ENCODE measurements around the gene GPR55. TPM values are rescaled to one million over a fixed set of nuclear protein-coding genes. Genes with fewer than 3 reads are reported as not detected.
A peak's percentile ranks its signal among the peaks of the same experiment; 100 is the strongest.

GPR55 gene
- total RNA-seq, 1 experiment from 2014 or later, result not detected

- Mint-ChIP-seq H3K9me3 (ENCODE audit: unreplicated experiment) (no peaks in the 10 kb centered on the region), H3K27ac (ENCODE audit: low read depth, unreplicated experiment) (no peak overlapping the region), H3K27me3 (ENCODE audit: insufficient read depth, unreplicated experiment) (peaks cover 16% of the 10 kb centered on the region), H3K4me1 (ENCODE audit: insufficient read depth, unreplicated experiment) (peaks cover 15% of the 10 kb centered on the region), H3K36me3 (ENCODE audit: insufficient read depth, unreplicated experiment) (no peaks in the 10 kb centered on the region), H3K4me3 (ENCODE audit: unreplicated experiment) (no peak overlapping the region)
- CTCF ChIA-PET, result interaction anchor here (1.1 kb wide), 1 partner anchor 7 kb away, joined by 4 read pairs; no protein-coding TSS in a partner anchor
- BruUV-seq (replicated peaks), result no TSS peak
- TF ChIP-seq CTCF (IDR thresholded peaks at IDR 0.05; ENCODE audit: unreplicated experiment), result no peak
- intact Hi-C loops (cut with micrococcal nuclease), result loop anchor here (2.0 kb wide), 1 partner anchor 147 kb away; the partner anchor contains the start of gene PSMD1
- POLR2A ChIA-PET, result no interaction called here
- no peak for DNase-seq (ENCODE audit: unreplicated experiment)
Observed at GRCh38 chr2:230909841-230910545, 15.0 kb downstream of the GPR55 start.

- peak; percentile 92 for DNase-seq (ENCODE audit: unreplicated experiment)
- H3K27ac Mint-ChIP-seq (ENCODE audit: low read depth, unreplicated experiment), result no peak overlapping the region
- POLR2A ChIA-PET, result no interaction called here
- no TSS peak for BruUV-seq (replicated peaks)
- peaks cover 3% of the 10 kb centered on the region for H3K27me3 Mint-ChIP-seq (ENCODE audit: insufficient read depth, unreplicated experiment)
- no peaks in the 10 kb centered on the region for H3K9me3 Mint-ChIP-seq (ENCODE audit: unreplicated experiment)
- TF ChIP-seq CTCF (IDR thresholded peaks at IDR 0.05; ENCODE audit: unreplicated experiment), result no peak
- peaks cover 15% of the 10 kb centered on the region for H3K4me1 Mint-ChIP-seq (ENCODE audit: insufficient read depth, unreplicated experiment)
- intact Hi-C loops (cut with micrococcal nuclease), result loop anchor here (2.0 kb wide), 1 partner anchor 148 kb away; the partner anchor contains the start of gene PSMD1
- no peaks in the 10 kb centered on the region for H3K36me3 Mint-ChIP-seq (ENCODE audit: insufficient read depth, unreplicated experiment)
- CTCF ChIA-PET, result interaction anchor here (0.9 to 1.2 kb wide), 2 partner anchors 11 to 79 kb away, joined by 3 to 5 read pairs; no protein-coding TSS in a partner anchor
- no peak overlapping the region for H3K4me3 Mint-ChIP-seq (ENCODE audit: unreplicated experiment)
Observed at GRCh38 chr2:230908595-230909191, 16.3 kb downstream of the GPR55 start.

GRCh38 chr2:230908092-230908594 lies 16.9 kb downstream of the GPR55 start:
- BruUV-seq (replicated peaks), result no TSS peak
- no peak overlapping the region for H3K4me3 Mint-ChIP-seq (ENCODE audit: unreplicated experiment)
- peaks cover 15% of the 10 kb centered on the region for H3K4me1 Mint-ChIP-seq (ENCODE audit: insufficient read depth, unreplicated experiment)
- ChIA-PET POLR2A (no interaction called here), CTCF (interaction anchor here (0.9 to 1.2 kb wide), 2 partner anchors 10 to 80 kb away, joined by 3 to 5 read pairs; no protein-coding TSS in a partner anchor)
- H3K27ac Mint-ChIP-seq (ENCODE audit: low read depth, unreplicated experiment), result no peak overlapping the region
- H3K9me3 Mint-ChIP-seq (ENCODE audit: unreplicated experiment), result no peaks in the 10 kb centered on the region
- DNase-seq (ENCODE audit: unreplicated experiment), result no peak
- intact Hi-C loops (cut with micrococcal nuclease), result loop anchor here (2.0 kb wide), 1 partner anchor 149 kb away; the partner anchor contains the start of gene PSMD1
- H3K36me3 Mint-ChIP-seq (ENCODE audit: insufficient read depth, unreplicated experiment), result no peaks in the 10 kb centered on the region
- no peaks in the 10 kb centered on the region for H3K27me3 Mint-ChIP-seq (ENCODE audit: insufficient read depth, unreplicated experiment)
- no peak for TF ChIP-seq CTCF (IDR thresholded peaks at IDR 0.05; ENCODE audit: unreplicated experiment)

Measured in MCF 10A (cell line).